ENCODE data around the gene GRWD1.

GRWD1 gene

DNA sequence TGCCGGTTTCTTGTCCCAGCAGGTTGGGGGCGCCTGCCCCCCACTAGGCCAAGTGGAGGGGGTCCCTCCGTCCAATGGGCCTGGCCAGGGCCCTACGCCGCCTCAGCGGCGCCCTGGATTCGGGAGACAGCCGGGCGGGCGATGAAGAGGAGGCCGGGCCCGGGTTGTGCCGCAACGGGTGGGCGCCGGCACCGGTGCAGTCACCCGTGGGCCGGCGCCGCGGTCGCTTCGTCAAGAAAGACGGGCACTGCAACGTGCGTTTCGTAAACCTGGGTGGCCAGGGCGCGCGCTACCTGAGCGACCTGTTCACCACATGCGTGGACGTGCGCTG is 15.8 kb downstream of the GRWD1 start:
- no peak for DNase-seq

GRCh38 chr19:48461982-48462655 is 16.3 kb downstream of the GRWD1 start:
- no peak for DNase-seq

- DNase-seq = no peak
These were observed 19.4 kb downstream of the GRWD1 start for GRCh38 chr19:48465215-48465614.

DNA sequence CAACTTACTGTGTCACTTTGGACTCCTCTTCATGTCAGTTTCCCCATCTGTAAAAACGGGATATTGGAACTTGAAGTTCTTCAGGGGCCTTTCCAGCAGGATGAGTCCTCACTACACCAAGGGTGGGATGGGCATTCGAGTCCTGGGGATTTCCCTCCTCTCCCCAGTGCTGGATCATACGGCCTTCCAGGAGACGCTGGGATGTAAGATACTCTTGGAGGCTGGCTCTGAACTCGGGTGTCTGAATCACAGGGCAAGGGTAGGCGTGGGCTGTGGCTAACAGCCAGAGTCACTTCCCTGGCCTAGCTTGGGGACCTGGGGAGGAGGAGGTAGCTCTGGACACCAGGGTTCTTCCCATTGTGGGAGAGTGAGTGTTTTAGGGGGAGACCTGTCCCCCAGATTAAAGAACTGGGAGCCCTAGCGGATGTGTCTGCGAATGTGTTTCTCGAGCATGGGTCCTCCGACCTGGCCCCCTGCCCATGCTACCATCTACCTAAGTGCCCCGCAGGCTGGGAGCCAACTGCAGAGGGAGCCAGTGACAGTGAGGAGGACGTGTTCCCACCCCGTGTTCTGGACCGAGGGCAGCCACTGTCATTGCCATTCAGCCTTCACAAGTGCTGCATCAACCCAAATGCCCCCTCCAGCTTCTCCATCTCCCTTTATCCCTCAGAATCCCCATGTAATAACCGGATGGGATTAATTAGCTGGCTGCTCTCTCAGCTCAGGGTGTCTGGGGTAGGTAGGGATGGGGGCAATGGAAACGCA is 21.0 kb downstream of the GRWD1 start:
- DNase-seq = no peak

DNA sequence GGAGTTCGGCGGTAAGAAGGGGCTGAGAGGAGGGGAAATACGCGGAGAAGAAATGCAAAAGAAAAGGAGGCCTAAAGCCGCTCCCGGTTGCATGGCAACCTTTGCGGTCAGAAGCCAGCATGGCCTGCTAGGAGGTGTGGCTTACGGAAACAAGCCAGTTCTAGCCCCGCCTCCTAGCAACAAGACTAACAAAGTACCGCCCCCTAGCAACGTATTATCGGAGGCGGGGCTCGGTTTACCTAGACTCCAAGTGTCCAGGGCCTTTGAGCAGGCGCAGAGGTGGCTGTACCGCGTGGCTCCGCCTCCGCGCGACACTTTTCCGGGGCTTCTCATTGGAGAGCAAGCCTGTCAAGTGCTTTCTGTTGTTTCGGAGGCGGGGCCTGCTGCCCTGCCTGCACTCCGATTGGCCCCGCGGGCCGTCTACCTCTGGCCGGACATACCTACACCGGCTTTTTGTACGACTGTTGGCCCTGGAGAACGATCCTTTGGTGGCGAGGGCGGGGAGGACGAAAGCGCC is 23.0 kb downstream of the GRWD1 start:
- peak; percentile 98 for DNase-seq

DNA sequence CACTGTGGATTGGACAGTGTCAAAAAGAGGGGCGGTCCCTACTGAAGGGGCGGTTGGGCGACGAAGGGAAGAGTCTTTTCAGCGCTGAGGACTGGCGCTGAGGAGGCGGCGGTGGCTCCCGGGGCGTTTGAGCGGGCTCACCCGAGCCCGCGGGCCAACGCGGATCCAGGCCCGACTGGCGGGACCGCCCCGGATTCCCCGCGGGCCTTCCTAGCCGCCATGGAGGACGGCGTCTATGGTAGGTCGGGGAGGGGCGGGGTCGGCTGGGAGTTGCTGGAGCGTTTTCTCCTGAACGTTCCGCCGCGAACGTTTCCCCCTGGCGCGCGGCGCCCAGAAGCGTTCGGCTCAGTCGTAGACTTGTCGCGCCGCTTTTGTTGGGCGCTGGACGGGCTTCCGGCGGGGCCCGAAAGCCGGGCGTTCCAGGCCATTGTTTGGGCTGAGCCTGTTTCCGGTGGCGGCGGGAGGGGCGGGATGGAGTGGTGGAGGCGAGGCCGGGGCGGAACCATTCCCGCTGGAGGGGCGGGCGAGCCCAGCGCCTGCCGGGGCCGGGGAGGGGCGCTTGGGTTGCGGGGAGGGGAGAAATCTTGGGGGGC is 23.6 kb downstream of the GRWD1 start, which contains the start of gene CYTH2:
TSS of gene CYTH2 (plus strand) at position 81 of the 593 bp plus-strand sequence. CDS start at position 220, 139 bp downstream.
- peak; percentile 68 for DNase-seq

GRCh38 chr19:48469934-48470680 is 24.3 kb downstream of the GRWD1 start:
- DNase-seq = no peak

DNA sequence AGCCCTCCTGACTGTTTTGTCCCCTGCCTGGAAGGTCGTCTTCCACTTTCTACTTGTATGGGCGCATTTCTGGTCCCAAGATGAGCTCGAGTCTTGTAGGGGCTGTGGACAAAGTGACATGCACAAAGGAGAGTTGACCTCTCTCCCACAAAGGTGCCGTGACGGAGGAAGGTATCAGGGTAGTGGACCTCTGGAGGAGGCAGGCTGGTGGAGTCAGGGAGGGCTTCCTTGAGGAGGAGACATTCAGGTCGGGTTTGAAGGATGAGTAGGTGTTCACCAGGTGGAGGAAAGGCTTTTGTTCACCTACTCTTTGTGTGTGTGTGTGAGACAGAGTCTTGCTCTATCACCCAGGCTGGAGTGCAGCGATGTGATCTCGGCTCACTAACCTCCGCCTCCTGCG is 25.1 kb downstream of the GRWD1 start:
- DNase-seq = no peak

- DNase-seq = no peak
These were observed 26.1 kb downstream of the GRWD1 start for GRCh38 chr19:48471836-48472235.

GRCh38 chr19:48473161-48473966 is 27.6 kb downstream of the GRWD1 start:
- no peak for DNase-seq

DNA sequence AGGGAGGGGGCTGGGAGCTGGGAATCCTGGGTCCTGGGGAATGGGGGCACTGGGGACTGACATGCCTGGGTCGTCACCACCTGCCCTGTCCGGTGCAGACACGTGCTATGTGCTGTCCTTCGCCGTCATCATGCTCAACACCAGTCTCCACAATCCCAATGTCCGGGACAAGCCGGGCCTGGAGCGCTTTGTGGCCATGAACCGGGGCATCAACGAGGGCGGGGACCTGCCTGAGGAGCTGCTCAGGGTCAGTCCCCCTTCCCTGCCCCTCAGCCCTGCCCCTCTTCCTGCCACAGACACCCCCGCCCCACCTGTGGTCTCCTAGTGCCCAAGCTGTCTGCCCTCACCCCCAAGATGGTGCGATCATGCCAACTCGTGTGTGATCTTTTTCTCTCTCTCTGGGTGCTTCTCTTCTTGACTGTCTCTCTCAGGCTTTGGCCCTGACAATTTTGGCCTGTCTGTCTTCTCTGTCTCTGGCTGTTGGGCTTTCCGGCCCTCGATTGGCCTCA is 28.4 kb downstream of the GRWD1 start:
- DNase-seq = no peak

GRCh38 chr19:48475369-48476068 is 29.7 kb downstream of the GRWD1 start:
- DNase-seq = no peak

DNA sequence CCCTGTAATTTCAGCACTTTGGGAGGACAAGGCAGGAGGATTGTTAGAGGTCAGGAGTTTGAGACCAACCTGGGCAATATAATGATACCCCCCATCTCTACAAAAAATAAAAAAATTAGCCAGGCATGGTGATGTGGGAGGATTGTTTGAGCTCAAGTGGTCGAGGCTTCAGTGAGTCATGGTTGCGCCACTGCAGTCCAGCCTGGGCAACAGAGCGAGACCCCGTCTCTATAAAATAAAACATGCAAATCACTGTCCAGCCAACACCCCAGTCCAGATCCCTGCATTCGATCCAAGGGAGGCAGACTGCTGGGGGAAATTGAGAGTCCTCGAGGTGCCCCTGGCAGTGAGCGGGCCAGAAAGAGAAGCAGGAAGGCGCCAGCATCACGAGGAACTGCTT is 30.4 kb downstream of the GRWD1 start:
- DNase-seq = no peak

GRCh38 chr19:48477067-48477685 is 31.4 kb downstream of the GRWD1 start:
- DNase-seq = no peak

DNA sequence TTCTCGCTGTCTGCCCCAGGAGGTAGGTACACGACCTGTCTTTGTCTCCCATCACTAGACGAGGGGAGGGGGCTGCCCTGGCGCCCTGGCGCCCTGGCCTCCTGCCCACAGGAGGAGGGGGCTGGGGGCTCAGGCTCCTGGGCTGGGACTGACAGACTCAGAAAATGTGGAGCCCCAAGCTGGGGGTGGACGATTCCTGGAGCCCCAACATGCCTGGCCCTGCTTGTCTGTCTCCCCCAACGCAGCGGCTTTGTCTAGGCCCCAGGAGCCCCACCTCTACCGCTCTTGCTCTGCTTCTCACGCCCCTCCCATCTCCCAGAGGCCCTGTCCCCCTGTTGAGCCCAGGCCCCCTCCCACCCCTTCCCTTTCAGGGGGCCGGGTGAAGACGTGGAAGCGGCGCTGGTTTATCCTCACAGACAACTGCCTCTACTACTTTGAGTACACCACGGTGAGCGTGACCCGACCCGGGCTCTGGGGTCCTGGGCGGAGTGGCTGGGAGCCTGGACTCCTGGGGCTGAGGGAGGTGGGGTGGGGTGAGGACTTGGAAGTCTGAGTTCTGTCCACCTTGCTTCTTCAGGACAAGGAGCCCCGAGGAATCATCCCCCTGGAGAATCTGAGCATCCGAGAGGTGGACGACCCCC is 32.0 kb downstream of the GRWD1 start:
- DNase-seq = no peak

DNA sequence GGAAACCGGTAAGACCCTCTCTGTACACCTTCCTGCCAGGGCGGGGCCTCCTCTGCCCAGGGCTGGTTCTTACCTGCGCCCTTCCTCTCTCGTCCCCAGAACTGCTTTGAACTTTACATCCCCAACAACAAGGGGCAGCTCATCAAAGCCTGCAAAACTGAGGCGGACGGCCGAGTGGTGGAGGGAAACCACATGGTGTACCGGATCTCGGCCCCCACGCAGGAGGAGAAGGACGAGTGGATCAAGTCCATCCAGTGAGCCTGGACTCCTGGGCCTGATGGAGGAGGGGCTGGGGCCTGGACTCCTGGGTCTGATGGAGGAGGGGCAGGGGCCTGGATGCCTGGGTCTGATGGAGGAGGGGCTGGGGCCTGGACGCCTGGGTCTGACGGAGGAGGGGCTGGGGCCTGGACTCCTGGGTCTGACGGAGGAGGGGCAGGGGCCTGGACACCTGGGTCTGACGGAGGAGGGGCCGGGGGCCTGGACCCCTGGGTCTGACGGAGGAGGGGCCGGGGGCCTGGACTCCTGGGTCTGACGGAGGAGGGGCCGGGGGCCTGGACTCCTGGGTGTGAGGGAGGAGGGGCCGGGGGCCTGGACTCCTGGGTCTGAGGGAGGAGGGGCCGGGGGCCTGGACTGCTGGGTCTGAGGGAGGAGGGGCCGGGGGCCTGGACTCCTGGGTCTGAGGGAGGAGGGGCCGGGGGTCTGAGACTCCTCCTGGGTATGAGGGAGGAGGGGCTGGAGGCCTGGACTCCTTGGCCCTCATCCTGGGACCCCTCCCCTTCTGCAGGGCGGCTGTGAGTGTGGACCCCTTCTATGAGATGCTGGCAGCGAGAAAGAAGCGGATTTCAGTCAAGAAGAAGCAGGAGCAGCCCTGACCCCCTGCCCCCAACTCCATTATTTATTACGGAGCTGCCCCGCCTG is 32.8 kb downstream of the GRWD1 start:
- no peak for DNase-seq

DNA sequence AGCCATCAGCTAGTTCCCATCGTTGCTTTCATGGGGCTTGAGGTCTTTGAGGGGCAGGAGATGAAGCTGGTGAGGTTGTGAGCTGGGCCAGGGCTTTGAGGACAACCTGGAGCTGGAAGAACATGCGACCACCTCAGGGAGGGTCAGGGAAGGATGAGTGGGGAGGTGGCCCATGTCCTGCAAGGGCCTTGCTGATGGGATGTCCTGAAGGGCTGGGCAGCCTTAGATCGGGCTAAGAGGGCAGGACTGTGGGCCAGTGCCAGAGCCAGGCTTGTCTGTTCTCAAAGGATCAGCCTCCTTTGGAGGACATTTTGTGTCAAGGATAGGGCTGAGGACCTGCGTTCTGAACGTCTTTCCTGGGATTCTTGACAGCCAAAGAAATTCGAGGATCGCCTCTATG is 33.9 kb downstream of the GRWD1 start:
- DNase-seq = no peak

- peak; percentile 54 for DNase-seq
These were observed 34.4 kb downstream of the GRWD1 start for GRCh38 chr19:48480183-48480557.

Measured in stimulated activated CD4-positive, alpha-beta T cell treated with anti-CD3 and anti-CD28 coated beads, Interleukin-4, amount 100 ng/mL, for 1 hour (primary cell).